ENCODE measurements around the gene CROCC2.

GRCh38 chr2:240991378-240992263, 85.5 kb downstream of the CROCC2 start:
- TF ChIP-seq, protein P1, sequence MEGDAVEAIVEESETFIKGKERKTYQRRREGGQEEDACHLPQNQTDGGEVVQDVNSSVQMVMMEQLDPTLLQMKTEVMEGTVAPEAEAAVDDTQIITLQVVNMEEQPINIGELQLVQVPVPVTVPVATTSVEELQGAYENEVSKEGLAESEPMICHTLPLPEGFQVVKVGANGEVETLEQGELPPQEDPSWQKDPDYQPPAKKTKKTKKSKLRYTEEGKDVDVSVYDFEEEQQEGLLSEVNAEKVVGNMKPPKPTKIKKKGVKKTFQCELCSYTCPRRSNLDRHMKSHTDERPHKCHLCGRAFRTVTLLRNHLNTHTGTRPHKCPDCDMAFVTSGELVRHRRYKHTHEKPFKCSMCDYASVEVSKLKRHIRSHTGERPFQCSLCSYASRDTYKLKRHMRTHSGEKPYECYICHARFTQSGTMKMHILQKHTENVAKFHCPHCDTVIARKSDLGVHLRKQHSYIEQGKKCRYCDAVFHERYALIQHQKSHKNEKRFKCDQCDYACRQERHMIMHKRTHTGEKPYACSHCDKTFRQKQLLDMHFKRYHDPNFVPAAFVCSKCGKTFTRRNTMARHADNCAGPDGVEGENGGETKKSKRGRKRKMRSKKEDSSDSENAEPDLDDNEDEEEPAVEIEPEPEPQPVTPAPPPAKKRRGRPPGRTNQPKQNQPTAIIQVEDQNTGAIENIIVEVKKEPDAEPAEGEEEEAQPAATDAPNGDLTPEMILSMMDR (IDR thresholded peaks at IDR 0.05) = no peak
- TF ChIP-seq EP300 (IDR thresholded peaks at IDR 0.05; ENCODE audit: low read depth) (peak; percentile 66), POLR2A (IDR thresholded peaks at IDR 0.05) (no peak), POLR2AphosphoS5 (IDR thresholded peaks at IDR 0.05) (peak; percentile 57 to 73 (median 65))
